ENCODE results near the gene FTO.

Gene FTO

DNA sequence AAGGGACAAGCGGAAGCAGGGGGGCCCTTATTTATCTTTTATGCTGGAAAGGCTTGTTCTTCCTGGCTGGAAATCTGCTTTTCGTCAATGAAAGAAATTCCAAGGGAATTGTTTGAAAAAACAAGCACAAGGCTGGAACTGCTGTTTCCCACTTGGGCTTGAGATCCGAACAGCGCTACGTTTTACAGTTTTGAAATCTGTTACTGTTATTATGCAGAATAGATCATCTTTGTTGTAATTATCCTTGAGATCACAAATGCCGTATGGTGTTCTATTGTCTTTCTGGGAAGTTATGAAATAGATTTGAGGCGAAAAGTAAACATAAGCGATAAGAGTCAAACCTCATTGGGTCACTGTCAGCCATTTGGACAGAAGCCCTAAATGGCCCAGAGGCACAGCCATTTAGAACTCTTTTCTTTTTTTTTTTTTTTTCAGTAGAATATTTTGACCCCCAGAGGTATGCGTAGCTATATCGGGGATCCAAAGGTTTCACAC lies 359.4 kb downstream of the FTO start:
- DNase-seq, result no peak

DNA sequence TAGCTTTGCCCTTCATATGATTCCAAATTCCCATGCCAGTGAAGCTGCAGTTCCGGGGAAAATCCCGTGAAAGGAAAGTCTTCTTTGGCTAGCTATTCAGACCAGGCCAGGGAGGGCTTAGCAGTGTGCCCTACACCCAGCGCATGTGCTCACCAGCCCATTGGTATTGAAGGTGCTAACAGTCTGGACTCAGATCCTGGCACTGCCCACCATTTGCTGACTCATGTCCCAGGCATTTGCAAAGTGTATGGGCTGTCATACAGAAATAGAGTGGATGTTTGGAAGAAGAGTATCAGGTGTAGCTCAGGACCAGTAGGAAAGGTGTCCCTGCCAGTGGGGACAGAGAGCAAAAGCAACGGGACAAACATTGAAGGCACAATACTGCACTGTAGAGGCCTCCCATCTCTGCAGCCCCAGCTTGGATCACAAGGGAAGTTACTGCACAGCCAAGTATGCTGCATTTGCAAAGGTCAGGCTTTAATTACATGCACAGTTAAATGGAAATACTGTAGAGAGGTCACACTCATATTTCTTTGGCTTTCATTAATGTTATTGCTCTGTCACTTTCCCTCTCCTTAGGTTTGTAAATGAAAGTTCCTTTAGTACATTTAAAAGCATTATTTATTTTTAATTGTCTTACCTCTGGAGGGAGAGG lies 362.6 kb downstream of the FTO start:
- DNase-seq, result no peak

DNA sequence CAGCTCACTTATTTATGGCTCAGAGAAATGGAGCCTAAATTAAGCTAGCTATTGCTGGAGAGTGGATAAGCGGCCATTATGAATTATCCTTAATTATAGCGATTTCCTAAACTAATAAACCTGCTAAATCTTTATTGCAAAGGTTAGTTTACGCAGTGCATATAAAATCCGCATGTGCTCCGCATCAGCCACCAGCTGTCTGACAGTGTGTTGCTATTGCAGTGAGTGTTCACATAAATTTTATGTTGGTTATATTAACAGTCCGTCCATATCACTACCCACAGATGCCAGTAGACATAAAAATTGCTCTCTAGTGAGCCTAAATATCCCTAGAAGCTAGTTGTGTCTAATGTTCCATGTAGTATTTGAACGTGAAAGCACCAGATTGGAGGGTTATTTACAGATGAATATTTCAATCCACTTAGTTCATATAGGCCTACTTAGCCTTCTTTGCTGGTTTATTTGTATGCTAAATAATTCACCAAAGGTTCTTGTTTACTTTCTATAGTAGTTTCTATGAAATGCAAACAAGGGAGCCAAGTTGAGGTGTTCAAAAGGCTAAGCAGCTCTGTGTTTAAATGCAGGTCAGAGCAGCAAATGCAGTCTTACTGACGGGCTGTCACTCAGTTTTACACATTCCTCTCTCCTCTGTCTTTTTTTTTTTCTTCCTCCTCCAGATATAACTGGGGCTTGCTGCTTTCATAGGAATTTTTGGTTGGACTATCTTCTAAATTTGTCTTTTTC lies 363.5 kb downstream of the FTO start:
- DNase-seq, result no peak

DNA sequence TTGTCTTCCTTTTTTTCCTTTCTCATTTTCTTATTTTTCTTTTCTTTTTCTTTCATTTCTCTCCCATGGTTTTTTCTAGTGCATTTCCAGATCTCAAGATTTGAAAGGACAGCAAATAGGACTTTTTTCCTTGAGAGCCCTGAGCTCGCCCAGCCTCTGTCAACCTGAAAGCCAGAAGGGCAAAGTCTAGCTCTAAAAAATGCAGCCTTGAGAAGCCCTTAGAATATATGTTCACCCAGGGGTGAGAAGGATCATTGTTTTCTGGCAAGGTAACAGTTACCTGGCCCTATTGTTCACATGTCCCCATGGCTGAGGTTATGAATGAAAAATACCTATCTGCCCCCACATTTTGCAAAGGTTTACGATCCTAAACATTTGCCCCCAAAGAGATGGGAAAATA lies 364.3 kb downstream of the FTO start:
- DNase-seq, result no peak

DNA sequence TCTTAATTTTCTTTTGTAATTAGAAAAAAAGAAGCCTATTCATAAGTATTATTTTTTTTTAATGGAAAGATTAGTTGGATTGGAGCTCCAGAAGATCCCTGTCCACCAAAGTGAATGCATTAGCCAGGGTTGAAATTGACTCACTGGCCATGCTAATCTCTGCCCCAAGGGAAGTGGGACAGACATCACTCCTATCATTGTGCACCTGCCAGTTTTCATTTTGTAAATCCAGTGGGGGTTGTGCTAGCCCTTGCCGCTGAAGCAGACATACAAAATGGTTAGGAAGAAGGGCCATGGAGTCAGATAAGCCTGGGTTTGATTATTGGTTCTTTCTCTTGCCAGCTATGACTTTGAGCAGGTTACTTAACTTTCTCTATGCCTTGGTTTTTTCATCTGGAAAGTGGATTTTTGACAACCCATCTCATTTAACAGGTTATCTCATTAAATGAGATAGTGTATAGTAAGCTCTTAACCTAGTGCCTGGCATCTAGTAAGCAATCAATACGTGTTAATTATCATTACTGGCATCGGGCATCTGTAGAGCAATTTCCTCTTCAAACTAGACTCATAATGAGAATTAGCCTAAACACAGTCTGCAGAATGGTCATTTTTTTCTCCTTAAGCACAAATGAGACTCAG lies 365.8 kb downstream of the FTO start:
- DNase-seq, result no peak

DNA sequence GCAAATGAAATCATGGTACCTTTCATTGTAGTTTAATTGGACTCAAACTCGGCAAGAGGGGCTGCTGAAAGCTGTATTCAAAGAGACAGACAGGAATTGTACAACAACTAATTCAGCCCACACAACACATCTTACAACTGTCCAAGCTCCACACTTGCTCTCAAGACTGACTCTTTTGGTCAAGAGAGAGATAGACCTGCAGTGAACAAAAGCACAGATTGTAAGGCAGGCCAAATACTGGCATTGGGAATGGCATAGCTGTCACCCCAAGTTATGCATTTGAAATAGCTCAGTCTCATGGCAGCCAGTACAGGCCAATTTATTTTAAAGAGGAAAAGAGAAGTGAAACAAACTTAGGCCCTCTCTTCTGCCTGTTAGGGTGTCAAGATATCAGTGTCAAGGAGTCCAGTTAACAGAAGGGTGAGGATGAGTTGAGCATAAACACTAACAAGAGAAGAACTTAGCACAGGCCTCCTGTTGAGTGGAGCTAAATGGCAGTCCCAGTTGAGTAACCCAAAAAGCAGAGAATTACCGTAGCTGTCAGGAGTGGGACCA lies 366.9 kb downstream of the FTO start:
- DNase-seq, result no peak

DNA sequence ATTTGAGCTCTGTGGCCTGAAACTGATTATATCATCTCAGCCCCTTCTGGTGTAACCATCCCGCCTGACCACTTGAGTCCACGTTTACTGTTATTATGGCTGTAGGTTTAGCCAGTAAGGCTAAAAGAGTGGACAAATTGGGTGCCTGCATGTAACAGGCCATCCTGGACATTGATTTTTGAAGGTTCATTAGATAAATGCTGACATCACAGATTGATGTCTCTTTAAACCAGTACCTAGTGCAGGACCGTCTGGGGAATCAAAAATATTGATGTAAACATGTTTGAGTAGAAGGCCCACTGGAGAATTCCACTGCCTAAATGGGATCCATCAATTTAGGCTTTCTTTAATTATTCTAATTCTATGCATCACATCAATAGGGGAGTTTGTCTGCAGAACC lies 367.6 kb downstream of the FTO start:
- no peak for DNase-seq

DNA sequence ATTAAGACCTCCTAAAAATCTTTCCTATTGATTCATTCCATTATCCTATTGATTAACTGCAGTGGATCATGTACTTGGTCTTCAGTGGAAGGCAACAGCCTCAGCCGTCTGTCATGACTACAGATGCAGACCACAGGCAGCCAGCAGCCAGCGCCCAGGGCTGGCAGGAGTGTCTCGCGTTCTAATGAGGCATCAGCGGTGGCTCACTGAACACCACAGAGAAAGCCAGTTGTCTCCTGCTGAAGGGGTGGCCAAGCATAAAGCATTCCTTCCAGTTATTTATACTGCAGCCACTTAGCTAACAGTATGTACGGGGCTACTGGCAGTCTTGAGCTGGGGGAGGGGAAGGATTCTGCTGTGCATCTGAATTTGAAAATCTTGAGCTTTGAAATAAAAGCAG lies 368.3 kb downstream of the FTO start:
- no peak for DNase-seq

DNA sequence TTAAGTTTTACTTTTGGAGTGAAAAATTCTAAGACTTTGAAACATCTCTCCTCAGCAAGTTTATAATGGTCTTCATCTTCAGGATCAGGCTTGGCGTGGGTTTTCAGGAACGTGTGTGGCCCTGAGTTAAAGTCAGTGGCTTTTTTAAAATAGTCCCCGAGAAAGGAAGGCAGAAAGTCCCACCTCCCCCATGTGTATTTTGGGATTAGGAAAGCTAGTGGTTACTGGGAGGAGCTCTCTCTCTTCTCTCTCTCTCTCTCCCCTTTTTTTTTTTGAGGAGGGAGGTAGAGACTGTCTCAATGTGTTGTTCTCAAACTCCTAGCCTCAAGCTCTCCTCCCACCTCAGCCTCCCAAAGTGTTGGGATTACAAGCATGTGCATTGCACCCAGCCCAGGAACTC lies 369.4 kb downstream of the FTO start:
- no peak for DNase-seq

DNA sequence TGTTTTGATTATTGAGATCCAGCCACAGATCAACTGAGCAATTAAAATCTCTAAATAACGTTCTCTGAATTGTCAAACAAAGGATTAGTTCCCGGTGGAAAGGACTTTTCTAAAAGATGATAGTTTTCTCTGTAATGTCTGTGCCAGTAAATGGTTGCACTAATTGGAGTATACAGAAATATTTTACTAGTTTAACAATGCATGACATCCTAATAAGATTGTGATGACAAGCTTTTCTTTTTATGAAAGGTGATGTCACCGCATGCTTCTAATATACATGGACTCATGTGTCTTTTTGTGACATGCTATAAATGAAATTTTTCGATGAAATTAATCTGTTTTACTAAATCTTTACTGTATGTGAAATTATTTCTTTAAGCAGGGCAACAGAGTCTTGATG lies 371.5 kb downstream of the FTO start:
- DNase-seq, result no peak

DNA sequence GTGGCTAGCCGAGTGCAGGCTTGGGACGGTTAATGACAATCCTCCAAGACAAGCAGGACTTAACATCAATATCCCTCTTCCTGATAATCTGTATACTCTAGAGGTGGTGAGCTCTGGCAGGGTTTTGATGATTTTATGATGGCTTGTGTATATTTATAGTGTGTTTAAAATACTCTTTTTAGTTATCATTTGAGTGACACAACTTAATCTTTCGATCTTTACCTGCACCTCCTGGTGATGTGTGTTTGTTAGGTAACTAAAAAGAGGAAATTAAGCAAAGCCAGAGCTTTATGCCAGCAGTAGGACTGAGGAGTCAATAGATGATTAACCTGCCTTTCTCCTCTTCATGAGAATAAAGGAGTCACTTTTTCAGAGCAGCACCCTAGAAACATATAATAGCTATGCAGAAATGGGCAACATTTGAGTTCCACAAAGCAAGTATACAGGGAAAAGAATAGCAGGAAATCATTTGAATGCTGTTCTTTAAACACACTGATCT lies 372.1 kb downstream of the FTO start:
- no peak for DNase-seq

DNA sequence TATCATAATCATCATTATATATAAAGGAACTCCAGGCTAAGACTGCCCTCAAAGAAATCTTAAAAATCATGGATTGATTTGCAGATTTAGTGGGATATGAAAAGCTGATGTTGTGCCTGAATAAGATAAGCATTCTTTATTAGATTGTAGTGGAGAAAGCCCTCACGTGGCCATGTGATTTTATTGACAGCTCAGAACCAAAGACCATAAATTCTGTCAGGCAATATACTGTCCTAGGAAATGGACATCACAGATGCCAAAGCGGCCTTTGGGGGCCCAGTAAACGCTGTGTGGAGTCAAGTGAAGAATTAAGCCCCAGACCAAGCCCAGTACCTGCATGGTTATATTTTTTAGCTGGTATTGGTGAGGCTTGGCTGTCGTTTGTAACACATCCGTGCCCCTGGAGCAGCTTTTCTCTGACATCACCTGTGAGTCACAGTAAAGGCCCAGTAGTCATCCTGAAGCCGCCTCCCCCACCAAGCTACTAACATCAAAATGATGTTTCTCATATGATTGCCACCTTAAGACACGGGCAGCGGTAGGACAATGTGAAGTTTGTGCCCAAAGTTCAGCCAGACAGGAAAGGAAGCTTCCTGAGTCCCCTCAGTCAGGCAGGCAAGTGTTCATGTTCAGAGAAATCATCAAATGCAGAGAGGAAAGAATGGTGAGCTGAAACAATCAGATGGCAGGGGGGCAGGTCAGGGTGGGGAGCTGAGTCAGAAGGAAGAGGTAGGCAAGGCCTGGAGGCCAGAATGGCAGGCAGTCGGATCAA lies 373.3 kb downstream of the FTO start:
- no peak for DNase-seq

DNA sequence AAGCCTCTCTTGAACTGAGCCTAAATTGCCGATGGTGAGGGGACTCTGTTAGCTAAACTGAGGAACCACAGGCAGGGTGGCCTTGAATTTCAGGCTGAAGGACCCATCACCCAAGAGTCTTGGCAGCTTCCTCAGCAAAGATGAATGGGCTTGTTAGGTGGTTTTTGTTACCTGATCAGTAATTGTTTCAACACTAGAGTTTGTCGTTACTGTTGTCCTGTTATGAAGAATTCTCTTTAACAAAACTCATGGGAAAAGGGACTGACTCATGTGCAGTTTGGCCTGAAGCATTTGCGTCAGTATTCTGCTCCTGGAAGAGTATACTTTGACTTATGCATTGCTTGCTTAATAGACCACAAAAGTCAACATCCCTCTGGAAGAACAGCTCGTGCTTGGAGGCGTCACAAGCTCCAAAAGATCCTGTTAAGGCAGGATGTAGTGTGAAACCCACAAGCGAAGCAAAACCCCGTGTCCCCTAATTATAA lies 376.6 kb downstream of the FTO start:
- DNase-seq, result no peak

DNA sequence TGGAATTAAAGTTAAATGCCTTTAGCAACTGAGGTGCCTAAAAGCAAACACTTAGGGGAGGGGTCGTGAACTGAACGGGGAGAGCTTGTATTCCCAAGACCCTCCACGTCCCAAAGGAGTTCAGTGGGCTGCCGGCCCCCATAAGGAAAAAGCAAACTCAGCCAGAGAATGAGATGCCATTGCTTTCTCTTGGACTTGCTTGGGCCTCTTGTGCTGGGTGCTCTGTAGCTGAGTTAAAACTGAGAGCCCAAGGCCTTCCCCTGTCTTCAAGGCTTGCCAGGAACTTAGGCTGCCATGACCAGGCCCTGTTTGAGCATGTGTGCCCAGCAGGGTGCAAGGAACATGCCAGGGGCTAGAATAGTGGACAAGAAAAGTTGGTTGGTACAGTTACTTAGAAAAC lies 382.8 kb downstream of the FTO start:
- DNase-seq, result no peak

DNA sequence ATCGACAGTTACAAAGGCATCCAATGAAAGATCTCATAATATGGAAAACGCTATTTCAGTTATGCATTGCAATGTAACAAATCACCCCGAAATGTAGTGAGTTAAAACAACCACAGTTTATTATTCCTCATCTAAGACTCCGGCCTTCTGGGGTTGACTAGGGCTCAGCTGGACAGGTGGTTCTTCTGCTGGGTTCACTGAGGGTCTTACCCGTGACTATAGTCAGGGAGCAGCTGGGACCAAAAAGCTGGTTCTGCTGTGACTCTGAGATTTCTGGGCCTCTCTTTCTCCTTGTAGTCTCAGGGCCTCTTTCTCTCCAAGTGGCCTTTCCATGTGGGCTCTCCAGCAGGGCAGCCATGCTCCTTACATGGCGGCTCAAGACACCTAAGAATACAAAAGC lies 386.6 kb downstream of the FTO start:
- DNase-seq, result no peak

DNA sequence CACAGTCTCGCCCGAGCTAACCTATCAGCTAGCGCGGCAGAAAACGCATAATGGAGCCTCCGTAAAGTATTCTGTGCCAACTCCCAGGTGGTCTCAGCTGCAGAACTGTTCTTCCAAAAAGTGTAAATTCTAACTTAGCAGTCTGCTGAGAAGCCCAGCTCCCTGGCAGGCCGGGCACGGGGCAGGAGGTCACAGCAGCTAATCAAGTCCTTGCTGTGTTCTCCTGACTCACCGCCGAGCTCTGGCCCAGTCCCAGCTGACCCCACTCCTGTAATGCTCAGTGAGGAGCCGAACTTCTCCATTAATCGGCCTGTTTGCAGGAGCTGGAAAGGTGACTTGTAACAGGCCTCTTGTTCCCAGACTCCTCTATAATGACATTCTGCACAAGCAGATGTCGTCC lies 389.3 kb downstream of the FTO start:
- no peak for DNase-seq

DNA sequence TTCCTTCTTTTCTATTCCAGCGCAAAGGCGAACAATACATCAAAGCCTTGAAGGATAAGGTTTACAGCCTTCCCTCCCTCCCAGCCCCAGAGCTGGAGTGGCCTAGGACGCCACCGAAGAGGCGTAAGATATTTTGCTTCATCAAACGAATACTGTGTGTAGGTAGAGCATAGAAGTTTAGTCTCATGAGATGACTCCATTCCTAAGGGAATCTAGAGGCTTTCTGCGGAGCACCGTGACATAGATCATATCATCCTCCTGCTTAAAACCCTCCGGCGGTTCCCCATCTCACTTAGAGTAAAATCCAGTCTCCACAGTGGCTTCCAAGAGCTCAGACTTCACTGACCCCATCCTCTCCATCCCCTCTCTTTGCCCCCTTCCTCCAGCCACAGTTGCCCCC lies 390.7 kb downstream of the FTO start:
- DNase-seq, result no peak

DNA sequence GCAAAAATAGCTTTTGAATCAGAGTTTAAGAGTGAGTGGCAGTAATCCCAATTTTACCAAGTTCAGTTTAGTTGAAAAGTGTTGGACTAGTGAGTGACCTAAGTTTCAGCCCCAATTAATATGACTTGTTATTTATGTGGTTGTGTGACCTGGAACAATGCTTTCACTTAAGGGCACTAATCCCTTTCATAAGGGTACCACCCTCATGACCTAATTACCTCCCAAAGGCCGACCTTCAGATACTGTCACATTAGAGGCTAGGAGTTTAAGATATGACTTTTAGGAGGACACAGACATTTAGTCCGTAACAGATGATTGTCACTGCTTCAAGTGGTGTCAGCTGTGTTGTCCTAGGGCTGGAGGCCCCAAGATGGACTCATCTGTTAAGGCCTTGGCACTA lies 392.7 kb downstream of the FTO start:
- no peak for DNase-seq

DNA sequence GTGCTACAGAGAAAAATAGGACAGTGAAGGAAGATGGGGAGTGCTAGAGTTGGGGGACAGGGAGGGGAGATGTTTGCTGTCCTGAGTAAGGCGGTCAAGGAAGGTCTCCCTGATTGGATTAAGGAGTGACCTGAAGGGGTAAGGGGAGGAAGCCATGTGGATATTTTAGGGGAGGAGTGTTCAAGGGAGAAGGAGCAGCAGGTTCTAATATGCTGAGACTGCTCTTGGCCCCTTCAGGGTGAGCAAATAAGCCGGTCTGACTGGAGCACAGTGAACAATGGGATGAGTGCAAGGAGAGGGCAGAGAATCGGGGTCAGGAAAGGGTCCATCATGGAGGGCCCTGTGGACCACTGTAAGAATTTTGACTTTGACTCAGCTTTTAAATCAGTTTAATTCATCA lies 393.8 kb downstream of the FTO start:
- DNase-seq, result no peak

DNA sequence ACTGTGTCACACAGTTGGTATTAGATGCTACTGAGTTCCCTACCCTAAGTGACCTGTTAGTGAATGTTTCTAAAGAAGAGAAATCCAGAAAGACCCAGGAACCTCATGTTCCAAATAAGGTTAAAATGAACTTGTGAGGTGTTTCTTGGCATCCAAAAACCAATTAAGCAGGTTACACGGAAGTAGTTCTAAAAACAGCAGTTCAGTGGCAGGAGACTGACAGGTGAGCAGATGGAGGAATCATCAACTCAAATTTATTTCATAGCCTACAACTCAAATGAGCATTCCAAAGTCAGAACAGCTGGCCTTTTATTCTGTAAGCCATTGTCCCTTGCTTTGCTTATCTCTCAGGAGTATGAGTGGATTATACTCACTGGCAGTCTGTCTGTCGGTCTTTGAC lies 394.3 kb downstream of the FTO start:
- no peak for DNase-seq

DNA sequence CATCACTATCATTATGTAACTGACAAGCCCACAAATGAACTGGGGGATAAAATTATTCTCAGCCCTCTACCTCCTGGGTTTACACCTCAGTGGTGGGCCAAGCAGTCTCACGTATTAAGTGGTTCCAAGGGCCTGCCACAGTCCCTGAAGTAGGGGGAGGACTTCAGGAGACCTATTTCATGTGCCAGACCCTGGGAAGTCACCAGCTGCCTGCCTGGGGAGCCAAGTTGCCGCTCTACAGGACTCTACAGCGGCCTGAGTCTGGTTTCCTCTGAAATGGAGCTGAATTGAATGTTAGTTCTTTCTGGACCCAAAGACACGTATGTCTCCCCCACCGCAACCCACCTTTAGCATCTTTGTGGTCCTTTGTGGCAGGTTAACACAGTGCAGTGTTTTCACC lies 395.7 kb downstream of the FTO start:
- no peak for DNase-seq

Data from effector CD4-positive, alpha-beta T cell (primary cell).